IMR-90 (cell line): Measurements from ENCODE around the gene FANK1. TPM values are rescaled to one million over a fixed set of nuclear protein-coding genes. Genes with fewer than 3 reads are reported as not detected.

Experiments
- ATAC-seq: fragments of 200-7000 bp; cut with Tn5 transposase; 2 replicates; pipeline ENCODE4 v1.9.1; 2020; ENCODE audit warnings: low read depth, mild to moderate bottlenecking, moderate library complexity
- BruUV-seq: library from RNA; stranded (reverse); fragments of 400-500 nt; replicated peaks from 2 replicates; lab custom pipeline; 2021; lab: Mats Ljungman, UMichigan
- CTCF ChIA-PET: fragments of 300-600 bp; formaldehyde crosslinking; extraction: SDS; loops from one replicate; lab custom pipeline; 2021; ENCODE audit warnings: antibody characterized with exemption; lab: Yijun Ruan, JAX
- POLR2A ChIA-PET: fragments of 300-600 bp; sonication (Branson Sonifier 250); formaldehyde crosslinking; loops from one replicate; lab custom pipeline; 2022; ENCODE audit warnings: antibody characterized with exemption; ENCODE audit not compliant: unreplicated experiment; lab: Charles Lee
- DNase-seq: peaks from one replicate; pipeline ENCODE4 v3.0.0; 2013
- H2AFZ ChIP-seq: replicated peaks from 2 replicates; pipeline ENCODE3; 2013; ENCODE audit warnings: low read length, mild to moderate bottlenecking; ENCODE audit not compliant: poor library complexity
- H2AK5ac ChIP-seq: 2 replicates; pipeline ENCODE4 v1.6.1; 2013; ENCODE audit warnings: low read depth, low read length, inconsistent platforms
- H2AK9ac ChIP-seq: replicated peaks from 2 replicates; pipeline ENCODE3; 2013; ENCODE audit warnings: mild to moderate bottlenecking, low read depth, low read length, moderate library complexity; ENCODE audit not compliant: poor library complexity
- H2BK120ac ChIP-seq: 2 replicates; pipeline ENCODE4 v1.6.1; 2013; ENCODE audit warnings: low read depth, low read length, inconsistent platforms
- H2BK15ac ChIP-seq: 3 replicates; pipeline ENCODE4 v1.6.1; 2013; ENCODE audit warnings: low read depth, low read length, inconsistent platforms
- H2BK20ac ChIP-seq: 2 replicates; pipeline ENCODE4 v1.6.1; 2013; ENCODE audit warnings: low read depth, mild to moderate bottlenecking, inconsistent platforms, low read length, moderate library complexity
- H2BK5ac ChIP-seq: 2 replicates; pipeline ENCODE4 v1.6.1; 2013; ENCODE audit warnings: mild to moderate bottlenecking, low read depth, low read length, inconsistent platforms; ENCODE audit not compliant: poor library complexity, severe bottlenecking
- H3K14ac ChIP-seq: replicated peaks from 2 replicates; pipeline ENCODE4 v1.6.1; 2013; ENCODE audit warnings: low read depth, low read length, inconsistent platforms
- H3K18ac ChIP-seq: 2 replicates; pipeline ENCODE4 v1.6.1; 2013; ENCODE audit warnings: low read depth, low read length, control low read depth
- H3K23ac ChIP-seq: 2 replicates; pipeline ENCODE4 v1.6.1; 2013; ENCODE audit warnings: low read depth, low read length, inconsistent platforms
- H3K27ac ChIP-seq: 2 replicates; pipeline ENCODE4 v1.5.1; 2013; ENCODE audit warnings: mild to moderate bottlenecking, control low read depth, low read length; ENCODE audit not compliant: insufficient read depth
- H3K27me3 ChIP-seq: 2 replicates; pipeline ENCODE4 v1.6.1; 2013; ENCODE audit warnings: low read length; ENCODE audit not compliant: control insufficient read depth, insufficient read depth
- H3K36me3 ChIP-seq: 2 replicates; pipeline ENCODE4 v1.6.1; 2013; ENCODE audit warnings: low read length, mixed read lengths; ENCODE audit not compliant: control insufficient read depth, insufficient read depth
- H3K4ac ChIP-seq: 2 replicates; pipeline ENCODE4 v1.6.1; 2013; ENCODE audit warnings: low read depth, low read length, inconsistent platforms
- H3K4me1 ChIP-seq: 2 replicates; pipeline ENCODE4 v1.6.1; 2013; ENCODE audit warnings: low read length, mixed read lengths; ENCODE audit not compliant: control insufficient read depth, insufficient read depth
- H3K4me2 ChIP-seq: 2 replicates; pipeline ENCODE4 v1.6.1; 2013; ENCODE audit warnings: low read depth, mild to moderate bottlenecking, control low read depth, low read length, moderate library complexity
- H3K4me3 ChIP-seq: 2 replicates; pipeline ENCODE4 v1.5.1; 2013; ENCODE audit warnings: low read depth, mild to moderate bottlenecking, control low read depth, low read length, moderate library complexity; ENCODE audit not compliant: insufficient read depth
- H3K56ac ChIP-seq: 2 replicates; pipeline ENCODE4 v1.6.1; 2013; ENCODE audit warnings: low read length, inconsistent platforms; ENCODE audit not compliant: insufficient read depth; ENCODE audit errors: extremely low read depth
- H3K79me1 ChIP-seq, 2 experiments: 2 replicates each; pipeline ENCODE4 v1.6.1; 2013; ENCODE audit warnings: low read length in 2 of 2, inconsistent platforms in 1 of 2, low read depth in 1 of 2
- H3K9ac ChIP-seq: 2 replicates; pipeline ENCODE4 v1.6.1; 2013; ENCODE audit warnings: low read depth, low read length, control low read depth
- H3K9me1 ChIP-seq: 2 replicates; pipeline ENCODE4 v1.6.1; 2013; ENCODE audit warnings: low read length, inconsistent platforms; ENCODE audit not compliant: insufficient read depth
- H3K9me3 ChIP-seq: 2 replicates; pipeline ENCODE4 v1.6.1; 2013; ENCODE audit warnings: low read length; ENCODE audit not compliant: control insufficient read depth, insufficient read depth
- H4K20me1 ChIP-seq: 2 replicates; pipeline ENCODE4 v1.6.1; 2013; ENCODE audit warnings: low read length, inconsistent platforms; ENCODE audit not compliant: insufficient read depth
- H4K5ac ChIP-seq: 2 replicates; pipeline ENCODE4 v1.6.1; 2013; ENCODE audit warnings: mild to moderate bottlenecking, low read depth, low read length, control low read depth
- H4K8ac ChIP-seq, 2 experiments: 2 replicates each; pipeline ENCODE4 v1.6.1; 2013; ENCODE audit warnings: low read depth in 2 of 2, low read length in 2 of 2, control low read depth in 1 of 2, inconsistent platforms in 1 of 2
- H4K91ac ChIP-seq: 2 replicates; pipeline ENCODE4 v1.6.1; 2013; ENCODE audit warnings: low read depth, low read length, inconsistent platforms; ENCODE audit not compliant: insufficient read depth
- BHLHE40 ChIP-seq: fragments of 150-350 bp; IDR thresholded peaks from 2 replicates; pipeline ENCODE4 v1.6.1; 2016; ENCODE audit warnings: mild to moderate bottlenecking, low read depth, low read length
- CEBPB ChIP-seq: IDR thresholded peaks from 2 replicates; pipeline ENCODE4 v1.6.1; 2012; ENCODE audit warnings: low read depth, low read length, improper control_type of control experiment
- CHD1 ChIP-seq: IDR thresholded peaks from 2 replicates; pipeline ENCODE4 v1.6.1; 2012; ENCODE audit warnings: low read depth, low read length, improper control_type of control experiment
- FOS ChIP-seq: fragments of 150-350 bp; IDR thresholded peaks from 2 replicates; pipeline ENCODE4 v1.6.1; 2016; ENCODE audit warnings: low read depth, low read length
- MAFK ChIP-seq: IDR thresholded peaks from 2 replicates; pipeline ENCODE4 v1.6.1; 2012; ENCODE audit warnings: low read depth, low read length, improper control_type of control experiment
- MAZ ChIP-seq: IDR thresholded peaks from 2 replicates; pipeline ENCODE4 v1.6.1; 2012; ENCODE audit warnings: low read depth, mild to moderate bottlenecking, low read length, improper control_type of control experiment, moderate library complexity, borderline replicate concordance
- MXI1 ChIP-seq: IDR thresholded peaks from 2 replicates; pipeline ENCODE4 v1.6.1; 2012; ENCODE audit warnings: low read depth, mild to moderate bottlenecking, low read length, moderate library complexity, borderline replicate concordance
- NFE2L2 ChIP-seq: fragments of 150-350 bp; IDR thresholded peaks from 2 replicates; pipeline ENCODE4 v1.6.1; 2016; ENCODE audit warnings: low read depth, mild to moderate bottlenecking, low read length
- POLR2A ChIP-seq: IDR thresholded peaks from 2 replicates; pipeline ENCODE4 v1.6.1; 2012; ENCODE audit warnings: mild to moderate bottlenecking, low read depth, low read length
- RAD21 ChIP-seq: IDR thresholded peaks from 2 replicates; pipeline ENCODE4 v1.6.1; 2012; ENCODE audit warnings: low read length, improper control_type of control experiment
- RCOR1 ChIP-seq: IDR thresholded peaks from 2 replicates; pipeline ENCODE4 v1.6.1; 2012; ENCODE audit warnings: mild to moderate bottlenecking, low read length, improper control_type of control experiment; ENCODE audit not compliant: insufficient replicate concordance
- RFX5 ChIP-seq: IDR thresholded peaks from 2 replicates; pipeline ENCODE4 v1.8.0; 2012; ENCODE audit warnings: low read depth, mild to moderate bottlenecking, low read length, moderate library complexity
- SMC3 ChIP-seq: fragments of 150-350 bp; IDR thresholded peaks from 2 replicates; pipeline ENCODE4 v1.6.1; 2016; ENCODE audit warnings: low read depth, mild to moderate bottlenecking, antibody characterized with exemption, low read length, moderate library complexity
- WGBS, 2 experiments: methylation state at CpG; one replicate each; pipeline versions ENCODE4 v1.1.5 to v1.1.7; 2013; ENCODE audit warnings: missing lambda C conversion rate in 2 of 2; ENCODE audit not compliant: insufficient read length in 1 of 2; ENCODE audit errors: extremely low coverage in 2 of 2; 5-methylcytosine and 5-hydroxymethylcytosine counted together
- dilution Hi-C: fragments of 300-500 bp; cut with HindIII; formaldehyde crosslinking; loops from one replicate; pipeline ENCODE4 v1.14.3; 2018; ENCODE audit warnings: low sequenced_read_pairs; ENCODE audit not compliant: unreplicated experiment
- in situ Hi-C: fragments of 300-500 bp; cut with MboI; formaldehyde crosslinking; loops from 3 replicates; pipeline ENCODE4 v1.14.3; 2019; ENCODE audit warnings: low sequenced_read_pairs, inconsistent platforms, mixed read lengths
- intact Hi-C: fragments of 100-400 bp; cut with micrococcal nuclease; formaldehyde crosslinking; loops from 2 replicates; pipeline ENCODE4 v1.10.0; 2022
- polyA plus RNA-seq, 3 experiments: library from polyadenylated mRNA; depleted of rRNA; stranded (reverse); fragments of >200 nt; gene quantifications; 2 replicates each; pipeline ENCODE4 v1.2.3, GENCODE V29; 2012; ENCODE audit warnings: low replicate concordance in 1 of 3
- total RNA-seq: library from RNA; depleted of rRNA; stranded (reverse); fragments of >200 nt; gene quantifications from 2 replicates; pipeline ENCODE4 v1.2.3, GENCODE V29; 2012
- TF ChIP-seq, protein P1 (sequence below): fragments of 150-350 bp; IDR thresholded peaks from 2 replicates; pipeline ENCODE4 v1.6.1; 2017; ENCODE audit warnings: mild to moderate bottlenecking, antibody characterized with exemption, low read length, low read depth
- TF ChIP-seq, protein P2 (sequence below): fragments of 150-350 bp; IDR thresholded peaks from 2 replicates; pipeline ENCODE4 v1.6.1; 2016; ENCODE audit warnings: low read depth, mild to moderate bottlenecking, low read length, moderate library complexity, borderline replicate concordance
- TF ChIP-seq, protein P3 (sequence below): conservative IDR thresholded peaks from 2 replicates; pipeline ENCODE4 v1.5.1; 2012; ENCODE audit warnings: mild to moderate bottlenecking, low read depth, low read length, improper control_type of control experiment

FANK1 gene
- total and polyA plus RNA-seq, 2 of the 4 experiments (the other 2 are of a cell fraction) = 0.90 to 2.2 TPM

DNA sequence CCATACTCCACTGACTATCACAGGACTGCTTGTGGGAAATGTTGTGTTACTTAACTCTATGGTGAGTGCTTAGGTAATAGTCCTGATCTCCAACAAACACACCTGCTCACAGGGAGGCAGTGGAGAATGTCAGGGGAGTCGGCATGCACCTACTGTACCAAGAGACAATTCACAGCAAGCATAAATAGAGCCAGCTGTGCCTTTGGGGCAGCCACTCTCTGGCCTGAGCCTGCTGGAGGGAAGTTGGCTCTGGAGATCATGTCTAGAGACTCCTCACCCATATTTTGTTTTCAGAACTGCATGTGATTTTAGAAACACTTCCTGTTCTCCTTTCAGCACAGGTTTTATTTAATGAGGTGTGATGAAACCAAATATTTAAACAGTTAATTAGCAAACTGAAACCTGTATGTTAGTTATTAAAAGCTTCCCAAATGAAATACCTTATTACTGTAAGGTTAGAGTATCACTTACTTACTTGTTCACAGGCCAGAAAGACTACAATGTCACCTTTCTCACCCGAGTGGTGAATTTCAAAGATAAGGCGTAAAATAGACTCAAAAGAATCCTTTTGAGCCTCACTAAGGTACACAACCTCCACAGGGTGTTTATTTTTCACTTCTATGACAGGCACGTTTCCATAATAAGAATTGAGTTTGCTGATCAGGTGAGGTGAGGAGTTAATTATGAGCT, 37.1 kb upstream of the FANK1 start:
- no peak overlapping the region for H2BK5ac ChIP-seq
- DNase-seq = no peak
- intact Hi-C loops (no loop called here), dilution Hi-C loops (no loop called here), in situ Hi-C loops (no loop called here)
- H2BK20ac ChIP-seq = no peak overlapping the region
- H4K91ac ChIP-seq = no peak overlapping the region
- H2BK120ac ChIP-seq = no peak overlapping the region
- H3K23ac ChIP-seq = no peak overlapping the region
- no peak overlapping the region for H3K18ac ChIP-seq
- H3K9ac ChIP-seq = no peak overlapping the region
- H3K4me1 ChIP-seq = no peaks in the 10 kb centered on the region
- TF ChIP-seq RCOR1 = no peak
- TF ChIP-seq BHLHE40 = no peak
- no peak for TF ChIP-seq RAD21
- no peak for TF ChIP-seq MAZ
- TF ChIP-seq RFX5 = no peak
- TF ChIP-seq, protein P1, sequence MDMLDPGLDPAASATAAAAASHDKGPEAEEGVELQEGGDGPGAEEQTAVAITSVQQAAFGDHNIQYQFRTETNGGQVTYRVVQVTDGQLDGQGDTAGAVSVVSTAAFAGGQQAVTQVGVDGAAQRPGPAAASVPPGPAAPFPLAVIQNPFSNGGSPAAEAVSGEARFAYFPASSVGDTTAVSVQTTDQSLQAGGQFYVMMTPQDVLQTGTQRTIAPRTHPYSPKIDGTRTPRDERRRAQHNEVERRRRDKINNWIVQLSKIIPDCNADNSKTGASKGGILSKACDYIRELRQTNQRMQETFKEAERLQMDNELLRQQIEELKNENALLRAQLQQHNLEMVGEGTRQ = no peak
- TF ChIP-seq, protein P2, sequence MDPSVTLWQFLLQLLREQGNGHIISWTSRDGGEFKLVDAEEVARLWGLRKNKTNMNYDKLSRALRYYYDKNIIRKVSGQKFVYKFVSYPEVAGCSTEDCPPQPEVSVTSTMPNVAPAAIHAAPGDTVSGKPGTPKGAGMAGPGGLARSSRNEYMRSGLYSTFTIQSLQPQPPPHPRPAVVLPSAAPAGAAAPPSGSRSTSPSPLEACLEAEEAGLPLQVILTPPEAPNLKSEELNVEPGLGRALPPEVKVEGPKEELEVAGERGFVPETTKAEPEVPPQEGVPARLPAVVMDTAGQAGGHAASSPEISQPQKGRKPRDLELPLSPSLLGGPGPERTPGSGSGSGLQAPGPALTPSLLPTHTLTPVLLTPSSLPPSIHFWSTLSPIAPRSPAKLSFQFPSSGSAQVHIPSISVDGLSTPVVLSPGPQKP = no peak
- no peak for TF ChIP-seq NFE2L2
- TF ChIP-seq SMC3 = no peak
- no peak for TF ChIP-seq CHD1
- TF ChIP-seq POLR2A = no peak
- TF ChIP-seq FOS = no peak
- no peak for TF ChIP-seq CEBPB
- no peak for TF ChIP-seq MXI1
- TF ChIP-seq MAFK = no peak
- TF ChIP-seq, protein P3, sequence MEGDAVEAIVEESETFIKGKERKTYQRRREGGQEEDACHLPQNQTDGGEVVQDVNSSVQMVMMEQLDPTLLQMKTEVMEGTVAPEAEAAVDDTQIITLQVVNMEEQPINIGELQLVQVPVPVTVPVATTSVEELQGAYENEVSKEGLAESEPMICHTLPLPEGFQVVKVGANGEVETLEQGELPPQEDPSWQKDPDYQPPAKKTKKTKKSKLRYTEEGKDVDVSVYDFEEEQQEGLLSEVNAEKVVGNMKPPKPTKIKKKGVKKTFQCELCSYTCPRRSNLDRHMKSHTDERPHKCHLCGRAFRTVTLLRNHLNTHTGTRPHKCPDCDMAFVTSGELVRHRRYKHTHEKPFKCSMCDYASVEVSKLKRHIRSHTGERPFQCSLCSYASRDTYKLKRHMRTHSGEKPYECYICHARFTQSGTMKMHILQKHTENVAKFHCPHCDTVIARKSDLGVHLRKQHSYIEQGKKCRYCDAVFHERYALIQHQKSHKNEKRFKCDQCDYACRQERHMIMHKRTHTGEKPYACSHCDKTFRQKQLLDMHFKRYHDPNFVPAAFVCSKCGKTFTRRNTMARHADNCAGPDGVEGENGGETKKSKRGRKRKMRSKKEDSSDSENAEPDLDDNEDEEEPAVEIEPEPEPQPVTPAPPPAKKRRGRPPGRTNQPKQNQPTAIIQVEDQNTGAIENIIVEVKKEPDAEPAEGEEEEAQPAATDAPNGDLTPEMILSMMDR = no peak
- ChIA-PET POLR2A (no interaction called here), CTCF (no interaction called here)
- no peaks in the 10 kb centered on the region for H4K20me1 ChIP-seq
- no peak overlapping the region for H2AK9ac ChIP-seq
- H3K27me3 ChIP-seq = no peaks in the 10 kb centered on the region
- H3K56ac ChIP-seq = no peak overlapping the region
- H3K14ac ChIP-seq = no peak overlapping the region
- BruUV-seq = no TSS peak
- no peak for ATAC-seq
- no peak overlapping the region for H3K4me3 ChIP-seq
- no peak overlapping the region for H2AFZ ChIP-seq
- H3K4me2 ChIP-seq = no peak overlapping the region
- no peaks in the 10 kb centered on the region; a peak in 1 of 4 replicates for H3K79me1 ChIP-seq
- no peak overlapping the region for H4K5ac ChIP-seq
- H3K36me3 ChIP-seq = peaks cover 13% of the 10 kb centered on the region
- no CpG with 5 or more reads among the region's 4 CpGs for WGBS, 2 experiments
- H3K4ac ChIP-seq = no peak overlapping the region
- H3K27ac ChIP-seq = no peak overlapping the region
- H3K9me1 ChIP-seq = no peaks in the 10 kb centered on the region
- no peaks in the 10 kb centered on the region for H3K9me3 ChIP-seq
- no peak overlapping the region for H4K8ac ChIP-seq
- no peak overlapping the region for H2BK15ac ChIP-seq
- H2AK5ac ChIP-seq = no peak overlapping the region
